GM18861 (cell line): Measurements from ENCODE around the gene RERE.
"Not testable (repeated sequence)": the region's sequence is repeated elsewhere in the genome, so short reads cannot be mapped to it uniquely, and the experiment has no call there.

ENCODE experiments used
- ATAC-seq: cut with Tn5 transposase; IDR thresholded peaks from one replicate; pipeline ENCODE4 v1.9.1; 2021; ENCODE audit not compliant: unreplicated experiment

RERE gene

GRCh38 chr1:8844501-8845006 lies 27.1 kb upstream of the RERE start:
- ATAC-seq, result no peak

GRCh38 chr1:8841395-8841794 lies 24.0 kb upstream of the RERE start:
- no peak for ATAC-seq

- no peak for ATAC-seq
Observed at GRCh38 chr1:8839990-8840389, 22.6 kb upstream of the RERE start.

- no peak for ATAC-seq
Observed at GRCh38 chr1:8835941-8836643, 18.7 kb upstream of the RERE start.

GRCh38 chr1:8831340-8831739 lies 13.9 kb upstream of the RERE start:
- no peak for ATAC-seq

- not testable (repeated sequence) for ATAC-seq
Observed at GRCh38 chr1:8830732-8831131, 13.3 kb upstream of the RERE start.

- ATAC-seq, result no peak
Observed at GRCh38 chr1:8825985-8826481, 8.6 kb upstream of the RERE start.

GRCh38 chr1:8823295-8823664 lies 5.8 kb upstream of the RERE start:
- ATAC-seq, result no peak

- ATAC-seq, result no peak
Observed at GRCh38 chr1:8822373-8823294, 5.2 kb upstream of the RERE start.

GRCh38 chr1:8821084-8821483 lies 3.6 kb upstream of the RERE start:
- ATAC-seq, result no peak

GRCh38 chr1:8818789-8819188 lies 1.3 kb upstream of the RERE start:
- not testable (repeated sequence) for ATAC-seq

GRCh38 chr1:8818325-8818775 lies 910 bp upstream of the RERE start:
- no peak for ATAC-seq

GRCh38 chr1:8816831-8817411 lies 519 bp downstream of the RERE start:
- no peak for ATAC-seq

GRCh38 chr1:8816264-8816663 lies 1.2 kb downstream of the RERE start:
- no peak for ATAC-seq

- no peak for ATAC-seq
Observed at GRCh38 chr1:8815582-8816151, 1.8 kb downstream of the RERE start.

GRCh38 chr1:8814865-8815264 lies 2.6 kb downstream of the RERE start:
- ATAC-seq, result no peak

GRCh38 chr1:8813991-8814390 lies 3.4 kb downstream of the RERE start:
- no peak for ATAC-seq

GRCh38 chr1:8813016-8813763 lies 4.2 kb downstream of the RERE start:
- no peak for ATAC-seq

- ATAC-seq, result no peak
Observed at GRCh38 chr1:8812081-8812480, 5.4 kb downstream of the RERE start.

GRCh38 chr1:8810987-8811386 lies 6.5 kb downstream of the RERE start:
- ATAC-seq, result no peak
